ENCODE results near the gene LEKR1.
"Not testable (repeated sequence)": the region's sequence is repeated elsewhere in the genome, so short reads cannot be mapped to it uniquely, and the experiment has no call there.

The LEKR1 gene

DNA sequence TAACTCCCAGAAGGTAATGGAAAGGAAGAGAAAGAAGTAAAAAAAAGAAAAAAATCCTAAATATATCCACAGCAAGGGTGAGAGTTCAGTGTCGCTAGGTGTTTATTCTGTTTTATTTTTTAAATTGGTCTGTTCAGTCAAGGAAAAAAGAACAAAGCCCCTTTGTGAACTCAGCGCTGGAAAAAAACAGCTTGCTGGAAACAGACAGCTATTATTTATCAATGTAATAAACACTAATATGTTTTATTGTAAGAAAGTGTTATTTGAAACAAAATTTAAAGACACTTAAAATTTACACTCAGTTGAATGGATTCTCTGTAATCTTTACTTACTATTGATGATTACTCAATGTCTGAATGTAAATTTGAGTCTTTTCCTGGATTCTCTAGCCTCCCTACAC, 32.3 kb upstream of the LEKR1 start:
- DNase-seq (ENCODE audit: low read depth): no peak
- no peak overlapping the region for H3K4me3 ChIP-seq (ENCODE audit: low read length)
- TF ChIP-seq, protein P1, sequence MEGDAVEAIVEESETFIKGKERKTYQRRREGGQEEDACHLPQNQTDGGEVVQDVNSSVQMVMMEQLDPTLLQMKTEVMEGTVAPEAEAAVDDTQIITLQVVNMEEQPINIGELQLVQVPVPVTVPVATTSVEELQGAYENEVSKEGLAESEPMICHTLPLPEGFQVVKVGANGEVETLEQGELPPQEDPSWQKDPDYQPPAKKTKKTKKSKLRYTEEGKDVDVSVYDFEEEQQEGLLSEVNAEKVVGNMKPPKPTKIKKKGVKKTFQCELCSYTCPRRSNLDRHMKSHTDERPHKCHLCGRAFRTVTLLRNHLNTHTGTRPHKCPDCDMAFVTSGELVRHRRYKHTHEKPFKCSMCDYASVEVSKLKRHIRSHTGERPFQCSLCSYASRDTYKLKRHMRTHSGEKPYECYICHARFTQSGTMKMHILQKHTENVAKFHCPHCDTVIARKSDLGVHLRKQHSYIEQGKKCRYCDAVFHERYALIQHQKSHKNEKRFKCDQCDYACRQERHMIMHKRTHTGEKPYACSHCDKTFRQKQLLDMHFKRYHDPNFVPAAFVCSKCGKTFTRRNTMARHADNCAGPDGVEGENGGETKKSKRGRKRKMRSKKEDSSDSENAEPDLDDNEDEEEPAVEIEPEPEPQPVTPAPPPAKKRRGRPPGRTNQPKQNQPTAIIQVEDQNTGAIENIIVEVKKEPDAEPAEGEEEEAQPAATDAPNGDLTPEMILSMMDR (conservative IDR thresholded peaks at IDR 0.05; ENCODE audit: low read length): no peak

DNA sequence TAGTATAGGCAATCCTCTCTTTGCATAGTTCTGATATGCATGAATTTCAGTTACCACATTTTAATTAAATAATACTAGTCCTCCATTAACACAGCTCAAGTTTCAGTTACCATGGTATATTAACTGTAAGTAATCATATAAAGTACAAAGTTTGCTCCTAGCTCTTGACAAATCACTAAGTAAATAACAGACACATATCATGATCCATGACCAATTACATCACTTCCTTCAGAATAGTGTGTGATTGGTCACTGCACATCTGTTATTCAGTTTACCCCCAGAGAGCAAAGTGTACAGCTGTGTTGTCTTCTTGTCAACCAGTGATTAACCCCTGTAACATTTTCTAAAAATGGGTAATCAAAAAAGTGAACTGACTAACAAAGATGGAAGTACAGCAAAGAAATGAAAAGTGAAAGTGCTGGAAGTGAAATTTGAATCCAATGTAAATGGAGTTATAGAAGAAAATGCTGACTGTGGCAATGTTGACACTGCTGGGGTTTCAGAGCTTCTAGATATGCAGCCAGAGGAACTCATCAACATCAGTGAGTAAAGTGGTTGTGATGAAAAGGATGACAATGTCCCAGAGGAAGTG, 30.2 kb upstream of the LEKR1 start:
- DNase-seq (ENCODE audit: low read depth): no peak
- H3K4me3 ChIP-seq (ENCODE audit: low read length): no peak overlapping the region
- TF ChIP-seq, protein P1 (conservative IDR thresholded peaks at IDR 0.05; ENCODE audit: low read length): no peak

GRCh38 chr3:156797368-156797767, 28.8 kb upstream of the LEKR1 start:
- H3K4me3 ChIP-seq (ENCODE audit: low read length): no peak overlapping the region
- DNase-seq (ENCODE audit: low read depth): no peak
- TF ChIP-seq, protein P1 (conservative IDR thresholded peaks at IDR 0.05; ENCODE audit: low read length): no peak

DNA sequence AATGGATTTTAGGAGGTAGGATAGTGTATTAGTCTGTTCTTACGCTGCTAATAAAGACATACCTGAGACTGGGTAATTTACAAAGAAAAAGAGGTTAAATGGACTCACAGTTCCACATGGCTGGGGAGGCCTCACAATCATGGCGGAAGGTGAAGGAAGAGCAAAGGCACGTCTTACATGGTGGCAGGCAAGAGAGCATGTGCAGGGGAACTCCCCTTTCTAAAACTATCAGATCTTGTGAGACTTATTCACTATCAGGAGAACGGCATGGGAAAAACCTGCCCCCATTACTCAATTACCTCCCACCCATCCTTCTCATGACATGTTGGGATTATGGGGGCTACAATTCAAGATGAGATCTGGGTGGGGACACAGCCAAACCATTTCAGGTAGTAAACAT, 25.9 kb upstream of the LEKR1 start:
- not testable (repeated sequence) for H3K4me3 ChIP-seq (ENCODE audit: low read length); DNase-seq (ENCODE audit: low read depth)

- no peak overlapping the region for H3K4me3 ChIP-seq (ENCODE audit: low read length)
- DNase-seq (ENCODE audit: low read depth): no peak
- TF ChIP-seq, protein P1 (conservative IDR thresholded peaks at IDR 0.05; ENCODE audit: low read length): no peak
Measured at GRCh38 chr3:156801746-156802145, 24.4 kb upstream of the LEKR1 start.

GRCh38 chr3:156802821-156803606, 23.1 kb upstream of the LEKR1 start:
- no peak overlapping the region for H3K4me3 ChIP-seq (ENCODE audit: low read length)
- TF ChIP-seq, protein P1 (conservative IDR thresholded peaks at IDR 0.05; ENCODE audit: low read length): no peak
- DNase-seq (ENCODE audit: low read depth): no peak

- H3K4me3 ChIP-seq (ENCODE audit: low read length): no peak overlapping the region
- DNase-seq (ENCODE audit: low read depth): no peak
- TF ChIP-seq, protein P1 (conservative IDR thresholded peaks at IDR 0.05; ENCODE audit: low read length): no peak
Measured at GRCh38 chr3:156803952-156804741, 22.0 kb upstream of the LEKR1 start.
